Measurements from ENCODE around the gene TBC1D2.

TBC1D2 gene

DNA sequence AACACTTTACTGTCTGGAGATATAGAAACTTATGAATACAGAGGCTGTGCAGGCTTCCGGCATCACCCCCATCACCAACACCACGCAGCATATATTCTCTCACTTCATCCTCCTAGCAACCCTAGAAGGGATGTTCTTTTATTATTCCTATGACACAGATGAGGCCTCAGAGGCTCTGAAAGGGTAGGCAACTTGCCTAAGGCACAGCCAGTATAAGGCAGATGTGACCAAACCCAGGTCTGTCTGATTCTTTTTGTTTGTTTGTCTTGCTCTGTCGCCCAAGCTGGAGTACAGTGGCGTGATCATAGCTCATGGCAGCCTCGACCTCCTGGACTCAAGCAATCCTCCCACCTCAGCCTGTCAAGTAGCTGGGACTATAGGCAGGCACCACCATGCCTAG, 40.2 kb downstream of the TBC1D2 start:
- no peak for DNase-seq

GRCh38 chr9:98214811-98215210, 40.6 kb downstream of the TBC1D2 start:
- no peak for DNase-seq

GRCh38 chr9:98211260-98211659, 44.2 kb downstream of the TBC1D2 start:
- DNase-seq = no peak

DNA sequence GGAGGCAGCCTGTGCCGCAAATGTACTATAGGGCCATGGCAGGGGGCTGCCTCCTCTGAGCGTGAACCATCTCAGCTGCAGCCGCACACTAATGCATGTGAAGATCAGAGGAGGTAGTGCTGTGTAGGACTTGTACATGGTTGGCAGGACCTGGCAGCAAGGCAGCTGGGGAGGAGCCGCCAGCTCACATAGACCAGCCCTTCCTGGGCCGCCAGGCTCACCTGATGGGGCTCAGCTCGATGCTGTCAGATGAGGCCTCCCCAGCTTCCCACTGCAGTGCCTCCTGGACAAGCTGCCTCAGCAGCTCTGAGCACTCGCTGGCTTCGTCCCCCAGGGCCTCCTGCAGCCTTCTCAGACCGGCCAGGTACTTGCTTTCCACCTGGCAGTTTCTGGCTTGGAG, 45.0 kb downstream of the TBC1D2 start:
- no peak for DNase-seq

GRCh38 chr9:98209530-98209929, 45.9 kb downstream of the TBC1D2 start:
- no peak for DNase-seq

GRCh38 chr9:98208635-98209034, 46.8 kb downstream of the TBC1D2 start:
- DNase-seq = no peak

GRCh38 chr9:98207606-98208005, 47.8 kb downstream of the TBC1D2 start:
- no peak for DNase-seq

DNA sequence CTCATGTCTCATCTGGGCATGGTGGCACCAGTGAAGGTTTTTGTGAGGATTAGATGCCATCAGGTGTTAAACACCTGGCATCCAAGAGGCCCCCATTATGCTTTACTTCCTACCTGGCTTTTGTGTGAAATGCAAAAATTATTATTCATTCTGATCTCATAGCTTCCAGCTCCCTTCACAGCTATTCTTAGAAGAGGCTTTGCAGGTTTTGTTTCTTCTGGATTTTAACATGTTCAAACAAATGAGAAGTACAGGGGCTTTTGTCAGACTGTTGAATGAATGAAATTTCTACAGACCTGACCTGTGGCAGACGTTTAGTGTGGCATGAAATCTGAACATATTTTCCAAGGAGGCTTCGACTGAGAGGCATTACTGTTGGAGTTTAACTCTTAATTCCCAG, 48.7 kb downstream of the TBC1D2 start:
- DNase-seq = no peak

DNA sequence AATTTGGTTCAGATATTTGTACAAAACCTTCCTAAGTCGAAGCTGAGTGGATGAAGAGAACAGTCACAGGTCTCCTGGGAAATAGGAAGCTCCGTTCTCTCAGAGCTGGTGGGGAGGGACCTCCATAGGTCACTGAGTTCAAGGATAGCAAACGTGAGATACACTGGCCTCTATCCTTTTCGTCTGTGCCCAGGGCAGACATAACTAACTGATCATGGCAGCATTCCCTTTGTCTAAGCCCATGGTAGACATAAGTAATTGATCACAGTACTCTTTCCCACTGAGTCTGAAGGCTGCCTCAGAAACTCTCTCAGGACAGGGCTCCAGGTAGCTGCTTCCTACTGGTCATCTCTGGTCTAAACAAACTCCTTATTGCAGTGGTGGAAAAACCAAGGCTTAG, 50.8 kb downstream of the TBC1D2 start:
- DNase-seq = no peak

- DNase-seq = no peak
Observed at GRCh38 chr9:98203153-98203552, 52.3 kb downstream of the TBC1D2 start.

- no peak for DNase-seq
Observed at GRCh38 chr9:98202252-98202651, 53.2 kb downstream of the TBC1D2 start.

DNA sequence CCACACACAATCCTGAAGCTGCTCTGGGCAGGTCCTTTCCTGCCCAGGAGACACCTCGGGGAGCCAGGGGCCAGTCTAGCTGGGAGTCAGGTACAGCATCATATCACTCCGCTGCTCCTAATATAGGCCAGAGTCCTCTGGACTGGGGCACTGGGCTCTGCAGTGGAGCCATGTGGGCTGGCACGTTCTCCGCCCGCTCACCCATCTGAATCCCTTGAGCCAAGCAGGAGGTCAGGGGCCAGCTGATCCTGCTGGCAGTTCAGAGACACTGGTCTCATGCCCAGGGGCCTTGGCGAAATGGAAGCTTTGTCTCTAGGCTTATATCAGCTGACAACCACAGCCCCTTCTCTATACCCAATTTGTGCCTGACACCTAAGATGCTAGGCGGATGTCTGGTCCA, 53.7 kb downstream of the TBC1D2 start:
- no peak for DNase-seq

DNA sequence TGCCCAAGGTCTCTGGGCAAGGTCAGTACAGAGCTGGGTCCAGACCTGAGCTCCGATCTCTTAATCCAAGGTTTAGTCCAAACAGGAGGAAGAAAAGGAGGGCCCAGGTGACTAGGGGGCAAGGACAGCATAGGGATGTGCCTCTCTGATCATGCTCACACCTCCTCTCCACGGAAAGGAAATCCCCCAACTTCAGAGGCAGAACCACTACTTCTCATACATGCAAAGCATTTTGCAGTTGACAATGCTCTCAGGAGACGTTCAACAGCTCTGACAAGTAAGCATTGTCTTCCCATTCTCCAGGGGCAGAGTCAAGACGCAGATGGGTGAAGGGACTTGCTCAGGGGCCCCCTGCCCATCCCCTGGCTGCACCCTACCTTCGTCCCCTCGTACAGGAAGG, 54.3 kb downstream of the TBC1D2 start:
- no peak for DNase-seq

DNA sequence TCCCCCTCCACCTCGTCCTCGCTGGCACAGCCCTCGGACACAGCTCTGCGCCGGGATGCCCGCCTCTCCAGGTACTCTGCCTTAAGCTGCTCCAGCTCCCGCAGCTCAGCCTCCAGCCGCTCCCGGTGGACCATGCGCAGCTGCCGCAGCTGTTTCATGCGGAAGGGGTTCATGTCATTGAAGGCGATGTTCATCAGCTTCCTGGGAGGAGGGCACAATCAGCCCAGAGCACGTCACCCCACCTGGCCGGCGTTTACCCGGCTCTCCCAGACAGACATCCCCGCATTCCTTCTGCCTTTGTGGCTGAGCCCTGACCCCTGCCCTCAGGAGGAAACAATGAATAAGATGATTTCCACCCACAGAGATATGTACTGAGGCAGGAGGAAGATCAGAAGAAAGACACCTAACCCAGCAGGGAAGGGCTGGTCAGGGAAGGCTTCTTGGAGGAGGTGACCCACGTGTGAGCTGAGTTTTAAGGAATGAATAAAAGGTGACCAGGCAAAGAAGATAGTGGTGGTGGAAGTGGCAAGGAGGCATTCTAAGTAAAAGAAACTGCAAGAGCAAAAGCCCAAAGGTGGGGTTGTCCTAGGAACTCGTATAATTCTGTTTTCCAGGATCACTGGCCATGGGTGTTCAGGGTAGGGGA, 55.9 kb downstream of the TBC1D2 start:
- no peak for DNase-seq

DNA sequence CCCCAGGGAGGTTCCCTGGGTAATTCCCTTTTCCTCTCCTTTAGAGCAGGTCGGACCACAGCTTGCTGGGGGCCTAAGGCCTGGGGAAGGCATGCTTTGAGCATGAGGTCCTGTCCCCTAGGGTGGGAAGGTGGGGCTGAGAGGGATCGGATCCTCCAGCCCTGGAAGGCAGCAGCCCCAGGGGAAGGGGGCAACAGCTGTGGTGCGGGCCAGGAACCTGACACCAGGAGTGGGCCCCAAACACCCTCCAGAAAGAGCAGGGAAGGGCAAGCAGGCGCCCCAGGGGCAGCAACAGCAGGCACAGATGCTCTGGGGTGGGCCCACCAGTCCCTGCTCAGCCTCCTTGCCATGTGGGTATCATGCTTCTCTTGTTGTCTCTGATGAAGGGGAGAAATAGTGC, 59.8 kb downstream of the TBC1D2 start:
- no peak for DNase-seq

GRCh38 chr9:98193336-98193944, 62.0 kb downstream of the TBC1D2 start:
- no peak for DNase-seq

DNA sequence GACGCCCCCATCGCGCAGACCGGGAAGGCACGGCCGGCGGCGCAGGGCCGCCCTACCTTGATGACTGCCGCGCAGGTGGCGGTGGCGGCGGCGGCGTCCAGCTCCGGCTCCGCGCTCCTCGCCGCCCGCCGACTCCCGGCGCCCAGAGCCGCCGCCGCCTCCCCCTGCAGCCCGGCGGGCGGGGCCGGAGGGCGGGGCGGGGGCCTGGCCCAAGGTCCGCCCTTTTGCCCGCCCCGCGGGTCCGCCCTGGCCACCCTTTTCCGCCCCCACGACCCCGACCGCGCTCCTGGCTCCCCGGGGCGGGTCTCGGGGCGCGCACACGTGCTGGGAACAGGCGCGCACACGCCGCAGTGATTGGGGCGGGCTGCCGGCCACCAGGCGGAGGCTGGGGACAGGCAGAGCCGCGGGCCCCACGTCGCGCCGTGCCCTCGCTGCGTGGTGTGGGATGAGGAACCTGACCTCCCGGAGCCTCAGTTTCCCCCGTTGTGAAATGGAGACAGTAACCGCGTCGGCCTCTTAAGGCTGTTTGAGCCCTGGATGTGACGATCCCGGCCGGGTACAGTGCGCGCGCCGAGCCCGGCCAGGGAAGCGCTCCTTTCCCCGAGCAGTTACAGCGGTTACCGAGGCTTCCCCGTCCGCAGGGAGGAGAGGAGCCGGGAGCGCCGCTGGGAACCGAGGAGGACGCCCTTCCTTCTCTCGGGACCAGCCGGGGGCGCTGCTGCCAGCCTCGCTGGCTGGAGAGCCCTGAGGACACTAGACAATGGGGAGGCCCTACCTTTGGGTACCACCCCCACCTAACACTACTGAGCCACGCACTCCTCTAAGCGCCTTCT, 62.7 kb downstream of the TBC1D2 start, which contains the start of gene CORO2A:
Gene CORO2A, minus strand, starts transcription at position 135 of the 833 bp plus-strand sequence. CDS start 34,977 bp downstream, outside the sequence.
- peak; percentile 56 for DNase-seq

DNA sequence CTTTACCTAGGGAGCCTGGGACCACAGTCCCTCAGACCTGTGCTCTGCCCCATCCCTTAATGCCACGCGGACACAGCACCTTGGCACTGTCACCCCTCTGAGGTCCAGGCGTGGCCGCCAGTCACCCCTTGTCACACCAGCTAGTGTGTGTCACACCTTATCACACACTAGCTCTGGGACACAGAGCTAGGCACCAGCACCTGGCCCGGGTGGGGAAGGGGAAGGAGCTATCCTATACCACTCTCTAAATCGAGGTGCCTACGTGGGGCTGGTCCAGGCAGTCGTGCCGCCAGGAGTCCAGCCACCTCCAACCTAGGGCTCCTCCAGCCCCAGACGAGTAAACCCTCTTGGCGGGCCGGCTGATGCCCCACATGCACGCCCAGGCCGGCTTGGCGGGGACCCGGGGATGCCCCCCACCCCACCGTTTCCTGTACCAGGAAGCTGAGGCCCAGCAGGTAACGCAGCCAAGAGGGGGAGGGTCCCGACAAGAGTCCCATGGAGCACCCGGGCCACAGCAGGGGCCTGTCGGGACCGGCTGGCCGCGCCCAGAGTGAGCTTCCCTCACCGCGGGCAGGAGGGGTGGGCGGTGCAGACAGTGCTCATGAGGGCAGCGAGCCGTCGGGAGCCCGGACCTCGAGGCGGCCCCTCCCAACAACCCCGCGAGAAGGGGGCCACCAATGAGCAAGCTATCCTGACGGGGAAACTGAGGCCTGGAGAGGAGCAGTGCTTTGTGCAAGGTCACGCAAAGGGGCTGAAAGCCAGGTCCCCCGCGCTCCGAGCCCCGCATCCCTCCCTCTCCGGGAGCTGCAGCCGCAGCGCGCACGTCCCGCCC, 63.6 kb downstream of the TBC1D2 start:
- no peak for DNase-seq

DNA sequence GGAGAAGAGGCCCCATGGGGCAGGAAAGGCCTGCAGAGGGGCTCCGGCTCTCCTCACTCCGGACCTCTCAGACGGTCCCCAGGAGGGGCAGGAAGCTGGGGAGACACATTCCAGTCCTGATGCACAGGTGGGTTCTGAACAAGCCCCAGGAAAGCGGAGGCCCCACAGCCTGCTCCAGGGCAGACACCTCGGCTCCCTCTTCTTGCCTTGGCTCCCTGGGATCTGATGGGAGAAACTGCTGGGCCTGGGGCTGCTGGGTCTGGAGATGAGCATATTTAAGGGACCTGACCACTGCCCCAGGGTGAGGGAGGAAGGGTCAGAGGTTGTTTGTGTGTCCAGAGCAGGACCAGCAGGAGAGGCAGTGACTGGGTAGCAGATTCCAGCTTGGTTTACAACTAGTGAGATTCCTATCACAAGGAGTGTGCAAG, 64.3 kb downstream of the TBC1D2 start:
- DNase-seq = no peak

DNA sequence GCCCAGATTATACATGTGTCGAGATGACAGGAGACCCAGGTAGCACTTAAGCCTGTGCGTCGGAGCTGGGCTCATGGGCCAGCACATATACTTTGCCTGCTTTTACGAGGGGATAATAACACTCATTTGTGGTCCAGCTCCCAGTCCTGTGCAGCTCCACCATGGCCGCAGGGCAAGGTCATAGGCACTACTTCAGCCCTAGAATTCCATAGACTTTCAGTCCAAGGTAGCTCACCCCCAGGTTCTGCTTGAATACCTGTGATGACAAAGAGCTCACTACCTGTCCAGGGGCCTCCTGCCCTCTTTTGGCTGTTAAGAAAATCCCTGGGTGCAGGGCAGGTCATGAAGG, 64.7 kb downstream of the TBC1D2 start:
- DNase-seq = no peak

DNA sequence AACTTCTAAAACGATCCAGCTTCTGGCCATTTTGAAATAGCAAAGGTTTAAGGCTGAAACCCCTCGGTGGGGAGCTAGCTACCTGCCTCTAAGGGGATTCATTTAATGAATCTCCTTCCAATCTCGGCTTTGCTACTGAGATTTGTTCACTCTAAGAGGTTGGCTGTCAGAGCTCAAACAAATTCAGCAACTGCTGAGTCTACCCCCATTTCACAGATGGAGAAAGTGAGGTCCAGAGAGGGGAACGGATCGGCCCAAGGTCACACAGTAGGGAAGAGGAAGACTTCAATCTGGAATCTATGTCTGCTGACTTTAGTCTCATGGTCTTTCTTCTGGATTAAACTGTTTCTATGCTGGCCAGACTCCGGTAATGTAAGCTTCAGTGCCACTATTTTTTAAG, 66.0 kb downstream of the TBC1D2 start:
- no peak for DNase-seq

GRCh38 chr9:98187926-98188325, 67.5 kb downstream of the TBC1D2 start:
- DNase-seq = no peak

DNA sequence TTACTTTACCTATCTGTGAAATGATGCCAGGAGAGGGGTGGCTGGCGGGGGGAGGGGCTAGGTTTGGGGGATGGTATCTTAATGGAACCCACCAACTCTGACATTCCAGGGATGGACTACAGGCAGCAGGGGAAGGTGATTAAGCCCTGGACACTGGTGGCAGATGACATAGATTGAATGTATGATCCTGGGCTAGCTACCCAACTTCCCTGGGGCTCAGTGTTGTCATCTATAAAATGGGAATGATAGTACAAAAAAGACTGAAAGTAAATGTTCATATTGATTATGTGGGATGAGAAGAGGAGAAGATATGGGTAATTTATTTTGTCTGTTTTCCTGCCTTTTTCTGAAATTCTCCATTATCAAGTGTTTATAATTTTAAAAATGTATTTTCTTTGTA, 69.2 kb downstream of the TBC1D2 start:
- no peak for DNase-seq
